Natural killer cell (primary cell): Measurements from ENCODE around the gene CBX5. TPM values are rescaled to one million over a fixed set of nuclear protein-coding genes. Genes with fewer than 3 reads are reported as not detected.

Source experiments
- ATAC-seq, 3 donors: fragments of 150-1000 bp in 2 of 3; fragments of 200-7000 bp in 1 of 3; cut with Tn5 transposase; 1 replicate in 1 of 3; 2 replicates in 2 of 3; pipeline ENCODE4 v1.10.0; 2021; ENCODE audit warnings: mild to moderate bottlenecking in 2 of 3, moderate library complexity in 2 of 3
- DNase-seq, 2 donors: peaks; one replicate each; pipeline versions ENCODE4 v3.0.0 to v3.0.0-alpha.2; 2013 to 2021; ENCODE audit warnings: mixed read lengths in 1 of 2
- H3K27ac ChIP-seq: one replicate; pipeline ENCODE4 v1.5.1; 2013; ENCODE audit warnings: mild to moderate bottlenecking, low read length
- H3K27me3 ChIP-seq: one replicate; pipeline ENCODE4 v1.6.1; 2013; ENCODE audit warnings: low read length; ENCODE audit not compliant: control insufficient read depth, insufficient read depth
- H3K36me3 ChIP-seq: one replicate; pipeline ENCODE4 v1.6.1; 2013; ENCODE audit warnings: low read length; ENCODE audit not compliant: control insufficient read depth, insufficient read depth
- H3K4me1 ChIP-seq: one replicate; pipeline ENCODE4 v1.6.1; 2013; ENCODE audit warnings: low read length; ENCODE audit not compliant: control insufficient read depth, insufficient read depth
- H3K4me3 ChIP-seq: one replicate; pipeline ENCODE4 v1.5.1; 2013; ENCODE audit warnings: low read length
- H3K9me3 ChIP-seq: one replicate; pipeline ENCODE4 v1.6.1; 2013; ENCODE audit warnings: low read length; ENCODE audit not compliant: control insufficient read depth, insufficient read depth
- H3K27ac Mint-ChIP-seq, 2 donors: one replicate each; pipeline ENCODE4 v1.8.0; 2022; ENCODE audit warnings: mild to moderate bottlenecking in 2 of 2, mixed read lengths in 2 of 2, moderate library complexity in 1 of 2
- H3K27me3 Mint-ChIP-seq, 2 donors: one replicate each; pipeline ENCODE4 v1.8.0; 2022; ENCODE audit warnings: low read depth in 2 of 2, mixed read lengths in 2 of 2
- H3K36me3 Mint-ChIP-seq: one replicate; pipeline ENCODE4 v1.8.0; 2022; ENCODE audit warnings: mixed read lengths
- H3K4me1 Mint-ChIP-seq, 2 donors: one replicate each; pipeline ENCODE4 v1.8.0; 2022; ENCODE audit warnings: mixed read lengths in 2 of 2
- H3K4me3 Mint-ChIP-seq: one replicate; pipeline ENCODE4 v1.8.0; 2022; ENCODE audit warnings: mild to moderate bottlenecking, moderate library complexity, mixed read lengths
- H3K9me3 Mint-ChIP-seq, 2 donors: one replicate each; pipeline ENCODE4 v1.8.0; 2022; ENCODE audit warnings: mixed read lengths in 2 of 2
- WGBS: methylation state at CpG from one replicate; pipeline ENCODE4 v1.1.7; 2013; ENCODE audit warnings: missing lambda C conversion rate; ENCODE audit not compliant: insufficient coverage; 5-methylcytosine and 5-hydroxymethylcytosine counted together
- intact Hi-C: fragments of 100-400 bp; cut with micrococcal nuclease; formaldehyde crosslinking; loops from one replicate; pipeline ENCODE4 v1.14.2; 2022
- total RNA-seq, 4 donors: library from RNA; stranded (reverse); fragments of 120-200 nt in 1 of 4; gene quantifications; one replicate each; pipeline versions ENCODE4 v1.2.3 to v1.2.4, GENCODE V29; 2013 to 2022
- TF ChIP-seq, protein P1 (sequence below): fragments of 200-600 bp; IDR thresholded peaks from one replicate; pipeline ENCODE4 v1.8.0; 2022; ENCODE audit warnings: antibody characterized with exemption

CBX5 gene
- total RNA-seq, 3 donors from 2014 or later (not counting 1 experiment from before 2014, with no cell fraction given) = 30.8 to 42.3 (median 36.5) TPM

DNA sequence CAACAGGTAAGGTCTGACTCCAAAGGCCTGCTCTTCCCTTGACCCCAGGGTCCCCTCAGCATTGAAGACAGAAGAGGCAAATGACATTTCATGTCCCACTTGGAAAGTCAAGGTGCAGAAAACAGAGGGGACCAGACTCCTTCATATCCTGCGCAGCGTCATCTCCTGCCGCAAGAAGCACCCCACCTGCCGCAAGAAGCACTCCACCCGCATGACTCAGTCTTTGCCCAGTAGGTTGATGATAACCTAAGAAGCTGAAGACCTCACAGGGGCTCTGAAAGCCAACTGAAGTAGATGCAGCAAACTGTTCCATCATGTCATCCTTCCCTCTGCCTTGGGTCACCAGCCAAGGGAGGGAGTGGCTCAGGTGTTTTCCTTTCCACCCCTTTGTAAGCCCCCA lies 79.5 kb downstream of the CBX5 start:
- TF ChIP-seq, protein P1, sequence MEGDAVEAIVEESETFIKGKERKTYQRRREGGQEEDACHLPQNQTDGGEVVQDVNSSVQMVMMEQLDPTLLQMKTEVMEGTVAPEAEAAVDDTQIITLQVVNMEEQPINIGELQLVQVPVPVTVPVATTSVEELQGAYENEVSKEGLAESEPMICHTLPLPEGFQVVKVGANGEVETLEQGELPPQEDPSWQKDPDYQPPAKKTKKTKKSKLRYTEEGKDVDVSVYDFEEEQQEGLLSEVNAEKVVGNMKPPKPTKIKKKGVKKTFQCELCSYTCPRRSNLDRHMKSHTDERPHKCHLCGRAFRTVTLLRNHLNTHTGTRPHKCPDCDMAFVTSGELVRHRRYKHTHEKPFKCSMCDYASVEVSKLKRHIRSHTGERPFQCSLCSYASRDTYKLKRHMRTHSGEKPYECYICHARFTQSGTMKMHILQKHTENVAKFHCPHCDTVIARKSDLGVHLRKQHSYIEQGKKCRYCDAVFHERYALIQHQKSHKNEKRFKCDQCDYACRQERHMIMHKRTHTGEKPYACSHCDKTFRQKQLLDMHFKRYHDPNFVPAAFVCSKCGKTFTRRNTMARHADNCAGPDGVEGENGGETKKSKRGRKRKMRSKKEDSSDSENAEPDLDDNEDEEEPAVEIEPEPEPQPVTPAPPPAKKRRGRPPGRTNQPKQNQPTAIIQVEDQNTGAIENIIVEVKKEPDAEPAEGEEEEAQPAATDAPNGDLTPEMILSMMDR = no peak
- H3K4me3 ChIP-seq = no peak overlapping the region
- ATAC-seq (no peak), DNase-seq (no peak)
- Mint-ChIP-seq H3K4me3 (no peak overlapping the region), H3K27me3 (peaks cover 48 to 55% of the 10 kb centered on the region in 2 donors), H3K9me3 (no peaks in the 10 kb centered on the region), H3K4me1 (peaks cover 0 to 15% of the 10 kb centered on the region in 2 donors), H3K36me3 (no peaks in the 10 kb centered on the region), H3K27ac (no peak overlapping the region)
- peaks cover 9% of the 10 kb centered on the region for H3K4me1 ChIP-seq
- H3K36me3 ChIP-seq = no peaks in the 10 kb centered on the region
- peaks cover 22% of the 10 kb centered on the region for H3K27me3 ChIP-seq
- intact Hi-C loops = no loop called here
- H3K27ac ChIP-seq = no peak overlapping the region
- no peaks in the 10 kb centered on the region for H3K9me3 ChIP-seq
- WGBS = 93% methylated on average over 5 of the region's 5 CpGs

GRCh38 chr12:54199917-54200316 lies 80.0 kb downstream of the CBX5 start:
- ATAC-seq (no peak), DNase-seq (no peak)
- TF ChIP-seq, protein P1 = no peak
- intact Hi-C loops = no loop called here
- H3K27me3 Mint-ChIP-seq = peaks cover 48 to 57% of the 10 kb centered on the region in 2 donors
- H3K9me3 ChIP-seq = no peaks in the 10 kb centered on the region
- 57% methylated on average over 2 of the region's 3 CpGs for WGBS
- peaks cover 26% of the 10 kb centered on the region for H3K27me3 ChIP-seq
- H3K4me3 ChIP-seq = no peak overlapping the region
- no peaks in the 10 kb centered on the region for H3K36me3 ChIP-seq
- H3K36me3 Mint-ChIP-seq = no peaks in the 10 kb centered on the region
- H3K27ac Mint-ChIP-seq = no peak overlapping the region
- peaks cover 0 to 17% of the 10 kb centered on the region in 2 donors for H3K4me1 Mint-ChIP-seq
- H3K4me1 ChIP-seq = peaks cover 11% of the 10 kb centered on the region
- no peaks in the 10 kb centered on the region for H3K9me3 Mint-ChIP-seq
- no peak overlapping the region for H3K27ac ChIP-seq
- no peak overlapping the region for H3K4me3 Mint-ChIP-seq

DNA sequence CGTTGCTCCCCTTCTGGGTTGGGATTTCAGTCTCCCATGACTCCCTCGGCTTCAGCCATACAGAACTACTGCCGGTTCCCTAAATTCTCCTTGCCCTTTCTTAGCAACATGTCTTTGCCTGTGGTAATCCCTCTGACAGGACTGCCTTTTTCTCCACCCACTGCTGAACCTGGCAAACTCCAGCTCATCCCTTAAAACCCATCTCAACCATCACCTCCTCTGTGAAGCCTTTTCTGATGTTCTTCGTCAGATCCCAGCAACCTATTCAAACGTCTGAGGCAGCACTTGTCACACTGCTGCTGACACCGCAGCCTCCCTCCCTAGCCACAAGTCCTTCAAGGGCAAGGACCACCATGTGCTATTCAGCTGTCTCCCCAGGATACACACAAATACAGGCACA lies 80.9 kb downstream of the CBX5 start:
- no peaks in the 10 kb centered on the region for H3K36me3 ChIP-seq
- Mint-ChIP-seq H3K4me1 (peaks cover 0 to 17% of the 10 kb centered on the region in 2 donors), H3K36me3 (no peaks in the 10 kb centered on the region), H3K27ac (no peak overlapping the region), H3K9me3 (no peaks in the 10 kb centered on the region), H3K4me3 (no peak overlapping the region), H3K27me3 (peaks cover 46 to 55% of the 10 kb centered on the region in 2 donors)
- no peak overlapping the region for H3K4me3 ChIP-seq
- ATAC-seq (no peak), DNase-seq (no peak)
- peaks cover 11% of the 10 kb centered on the region for H3K4me1 ChIP-seq
- intact Hi-C loops = no loop called here
- H3K27ac ChIP-seq = no peak overlapping the region
- TF ChIP-seq, protein P1 = no peak
- peaks cover 27% of the 10 kb centered on the region for H3K27me3 ChIP-seq
- H3K9me3 ChIP-seq = no peaks in the 10 kb centered on the region
- WGBS = 75% methylated on average over 6 of the region's 6 CpGs

GRCh38 chr12:54197431-54197909 lies 82.5 kb downstream of the CBX5 start:
- H3K4me1 ChIP-seq = peaks cover 11% of the 10 kb centered on the region
- 71% methylated on average over 8 of the region's 8 CpGs for WGBS
- H3K9me3 ChIP-seq = no peaks in the 10 kb centered on the region
- no peak overlapping the region for H3K27ac ChIP-seq
- Mint-ChIP-seq H3K4me1 (peaks cover 0 to 17% of the 10 kb centered on the region in 2 donors), H3K27ac (no peak overlapping the region), H3K36me3 (no peaks in the 10 kb centered on the region), H3K27me3 (peaks cover 45 to 55% of the 10 kb centered on the region in 2 donors), H3K4me3 (no peak overlapping the region), H3K9me3 (no peaks in the 10 kb centered on the region)
- no peak for ATAC-seq
- intact Hi-C loops = no loop called here
- H3K36me3 ChIP-seq = no peaks in the 10 kb centered on the region
- no peak for DNase-seq
- peaks cover 33% of the 10 kb centered on the region for H3K27me3 ChIP-seq
- TF ChIP-seq, protein P1 = no peak
- no peak overlapping the region for H3K4me3 ChIP-seq
